PFSK-1 (cell line): ENCODE data around the gene WDFY2.

Experiments
- POLR2AphosphoS5 ChIP-seq: IDR thresholded peaks from 2 replicates; pipeline ENCODE4 v1.6.1; 2012; ENCODE audit warnings: low read depth, mild to moderate bottlenecking, control low read depth, low read length, moderate library complexity
- REST ChIP-seq, 2 experiments: IDR thresholded peaks; 2 replicates each; pipeline versions ENCODE4 v1.6.1 to v1.8.0; 2011 to 2012; ENCODE audit warnings: low read depth in 2 of 2, low read length in 2 of 2, control low read depth in 1 of 2, inconsistent platforms in 1 of 2, mild to moderate bottlenecking in 1 of 2, moderate library complexity in 1 of 2; ENCODE audit not compliant: insufficient read depth in 1 of 2
- SIN3A ChIP-seq: IDR thresholded peaks from 2 replicates; pipeline ENCODE4 v1.6.1; 2012; ENCODE audit warnings: mild to moderate bottlenecking, low read length, moderate library complexity, borderline replicate concordance; ENCODE audit not compliant: insufficient read depth
- TAF1 ChIP-seq: IDR thresholded peaks from 2 replicates; pipeline ENCODE4 v1.6.1; 2012; ENCODE audit warnings: low read length, control low read depth, borderline replicate concordance; ENCODE audit not compliant: insufficient read depth

DNA sequence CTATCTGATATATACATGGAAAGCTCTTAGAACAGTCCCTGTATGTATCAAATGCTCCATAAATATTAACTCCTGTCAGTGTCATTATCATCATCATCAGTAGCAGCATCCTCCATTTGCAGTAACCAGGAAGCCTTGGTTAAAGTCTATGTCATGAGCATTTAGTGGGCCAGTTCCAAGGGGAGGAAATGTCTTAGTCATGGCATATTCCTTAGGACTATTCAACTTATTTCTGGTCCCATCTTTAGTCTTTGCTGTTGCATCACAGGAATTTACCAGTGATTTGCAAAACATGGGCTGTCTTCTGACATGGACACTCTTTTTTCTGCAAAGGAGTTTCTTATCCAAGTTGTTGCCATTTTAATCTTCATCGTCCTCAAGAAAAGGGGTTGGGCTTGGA, 98.4 kb downstream of the WDFY2 start:
- TF ChIP-seq TAF1 (no peak), POLR2AphosphoS5 (no peak), SIN3A (no peak), REST (IDR thresholded peaks at IDR 0.05; ENCODE audit: insufficient read depth in 1 of 2, low read depth in 2 of 2, low read length in 2 of 2) (no peak)
